ENCODE results near the gene KCNS3. TPM values are rescaled to one million over a fixed set of nuclear protein-coding genes. Genes with fewer than 3 reads are reported as not detected.

The KCNS3 gene
- polyA plus RNA-seq, 1 of the 3 experiments (the other 2 are of a cell fraction), result 0.07 TPM

DNA sequence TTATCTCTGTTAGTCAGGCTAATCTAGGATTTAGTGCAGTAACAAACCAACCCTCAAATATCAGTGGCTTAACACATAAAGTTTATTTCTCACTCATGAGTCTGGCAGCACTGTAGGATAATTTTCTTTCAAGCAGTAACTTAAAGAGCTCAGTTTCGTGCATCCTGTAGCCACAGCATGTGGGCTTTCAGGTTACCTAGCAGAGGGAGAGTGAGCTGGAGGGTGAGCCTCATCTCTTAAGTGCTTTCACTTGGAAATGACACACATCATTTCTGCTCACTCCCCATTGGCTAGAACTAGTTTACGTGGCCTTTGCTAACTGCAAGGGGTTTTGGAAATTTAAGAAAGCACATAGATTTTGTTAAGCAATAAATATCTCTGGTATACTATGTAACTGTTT is 96.9 kb downstream of the KCNS3 start:
- CTCF ChIA-PET, result interaction anchor here (1.1 kb wide), 1 partner anchor 47 kb away, joined by 3 read pairs; no protein-coding TSS in a partner anchor
- H3K9ac ChIP-seq, result no peak overlapping the region
- H3K79me2 ChIP-seq (ENCODE audit: insufficient read depth), result no peaks in the 10 kb centered on the region
- POLR2A ChIA-PET, result no interaction called here
- H3F3A ChIP-seq (replicated peaks; ENCODE audit: insufficient read depth), result no peaks in the 10 kb centered on the region
- H3K9me3 ChIP-seq, result no peaks in the 10 kb centered on the region
- no peak overlapping the region for H3K27ac ChIP-seq (ENCODE audit: low read depth in 2 of 2, low read length in 1 of 2)
- no peak overlapping the region for H2AFZ ChIP-seq (ENCODE audit: low read depth)
- no peak overlapping the region for H3K4me3 ChIP-seq (ENCODE audit: low read depth in 2 of 2, low read length in 1 of 2)
- H3K9me2 ChIP-seq, result no peaks in the 10 kb centered on the region
- H4K20me1 ChIP-seq (ENCODE audit: insufficient read depth), result no peaks in the 10 kb centered on the region
- TF ChIP-seq SMC3 (IDR thresholded peaks at IDR 0.05; ENCODE audit: low read depth, low read length) (no peak), USF1 (IDR thresholded peaks at IDR 0.05; ENCODE audit: borderline replicate concordance, low read depth) (no peak), FOXM1 (IDR thresholded peaks at IDR 0.05; ENCODE audit: low read depth) (no peak), MXI1 (IDR thresholded peaks at IDR 0.05; ENCODE audit: low read depth, low read length) (no peak), EZH2phosphoT487 (IDR thresholded peaks at IDR 0.05; ENCODE audit: borderline replicate concordance, low read depth) (no peak), RXRA (IDR thresholded peaks at IDR 0.05; ENCODE audit: borderline replicate concordance, low read depth) (no peak), USF2 (IDR thresholded peaks at IDR 0.05; ENCODE audit: borderline replicate concordance, low read depth, low read length) (no peak), MEF2A (IDR thresholded peaks at IDR 0.05; ENCODE audit: borderline replicate concordance, low read depth) (no peak), YY1 (IDR thresholded peaks at IDR 0.05; ENCODE audit: low read depth) (no peak), NFIC (IDR thresholded peaks at IDR 0.05; ENCODE audit: borderline replicate concordance) (no peak)
- no peaks in the 10 kb centered on the region for H3K27me3 ChIP-seq (ENCODE audit: insufficient read depth)
- no peaks in the 10 kb centered on the region for H3K4me1 ChIP-seq (ENCODE audit: control insufficient read depth in 1 of 2, insufficient read depth in 2 of 2, low read depth in 1 of 2, low read length in 1 of 2)
- no peaks in the 10 kb centered on the region for H3K36me3 ChIP-seq (replicated peaks in 1 of 2; ENCODE audit: control insufficient read depth in 1 of 2, insufficient read depth in 2 of 2, low read length in 1 of 2)
- no peak for DNase-seq
- 15% methylated on average over 2 of the region's 2 CpGs for WGBS (ENCODE audit: low lambda C conversion rate)
- H3K4me2 ChIP-seq, result no peak overlapping the region

- Histone ChIP-seq H3K4me1 (ENCODE audit: control insufficient read depth in 1 of 2, insufficient read depth in 2 of 2, low read depth in 1 of 2, low read length in 1 of 2) (no peaks in the 10 kb centered on the region), H3K9ac (no peak overlapping the region), H3K9me3 (no peaks in the 10 kb centered on the region), H3F3A (replicated peaks; ENCODE audit: insufficient read depth) (no peaks in the 10 kb centered on the region), H3K9me2 (no peaks in the 10 kb centered on the region), H4K20me1 (ENCODE audit: insufficient read depth) (no peaks in the 10 kb centered on the region), H3K27ac (ENCODE audit: low read depth in 2 of 2, low read length in 1 of 2) (no peak overlapping the region), H3K27me3 (ENCODE audit: insufficient read depth) (no peaks in the 10 kb centered on the region), H3K4me3 (ENCODE audit: low read depth in 2 of 2, low read length in 1 of 2) (no peak overlapping the region), H3K79me2 (ENCODE audit: insufficient read depth) (no peaks in the 10 kb centered on the region), H3K4me2 (no peak overlapping the region), H2AFZ (ENCODE audit: low read depth) (no peak overlapping the region), H3K36me3 (replicated peaks in 1 of 2; ENCODE audit: control insufficient read depth in 1 of 2, insufficient read depth in 2 of 2, low read length in 1 of 2) (no peaks in the 10 kb centered on the region)
- 34% methylated on average over 6 of the region's 6 CpGs for WGBS (ENCODE audit: low lambda C conversion rate)
- DNase-seq, result no peak
- ChIA-PET POLR2A (no interaction called here), CTCF (interaction anchor here (0.9 to 1.0 kb wide), 2 partner anchors 21 to 173 kb away, joined by 3 to 4 read pairs; no protein-coding TSS in a partner anchor)
- TF ChIP-seq SIN3A (IDR thresholded peaks at IDR 0.05; ENCODE audit: borderline replicate concordance, low read depth, low read length), result no peak
- TF ChIP-seq RFX5 (IDR thresholded peaks at IDR 0.05; ENCODE audit: low read length), result no peak
- no peak for TF ChIP-seq NFIC (IDR thresholded peaks at IDR 0.05; ENCODE audit: borderline replicate concordance)
- no peak for TF ChIP-seq SMC3 (IDR thresholded peaks at IDR 0.05; ENCODE audit: low read depth, low read length)
- TF ChIP-seq RAD21 (IDR thresholded peaks at IDR 0.05; ENCODE audit: low read length), result no peak
- TF ChIP-seq TEAD4 (IDR thresholded peaks at IDR 0.05; ENCODE audit: borderline replicate concordance, insufficient read depth), result no peak
- TF ChIP-seq MAX (IDR thresholded peaks at IDR 0.05; ENCODE audit: low read depth), result no peak
- TF ChIP-seq, protein P1, sequence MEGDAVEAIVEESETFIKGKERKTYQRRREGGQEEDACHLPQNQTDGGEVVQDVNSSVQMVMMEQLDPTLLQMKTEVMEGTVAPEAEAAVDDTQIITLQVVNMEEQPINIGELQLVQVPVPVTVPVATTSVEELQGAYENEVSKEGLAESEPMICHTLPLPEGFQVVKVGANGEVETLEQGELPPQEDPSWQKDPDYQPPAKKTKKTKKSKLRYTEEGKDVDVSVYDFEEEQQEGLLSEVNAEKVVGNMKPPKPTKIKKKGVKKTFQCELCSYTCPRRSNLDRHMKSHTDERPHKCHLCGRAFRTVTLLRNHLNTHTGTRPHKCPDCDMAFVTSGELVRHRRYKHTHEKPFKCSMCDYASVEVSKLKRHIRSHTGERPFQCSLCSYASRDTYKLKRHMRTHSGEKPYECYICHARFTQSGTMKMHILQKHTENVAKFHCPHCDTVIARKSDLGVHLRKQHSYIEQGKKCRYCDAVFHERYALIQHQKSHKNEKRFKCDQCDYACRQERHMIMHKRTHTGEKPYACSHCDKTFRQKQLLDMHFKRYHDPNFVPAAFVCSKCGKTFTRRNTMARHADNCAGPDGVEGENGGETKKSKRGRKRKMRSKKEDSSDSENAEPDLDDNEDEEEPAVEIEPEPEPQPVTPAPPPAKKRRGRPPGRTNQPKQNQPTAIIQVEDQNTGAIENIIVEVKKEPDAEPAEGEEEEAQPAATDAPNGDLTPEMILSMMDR (IDR thresholded peaks at IDR 0.05), result no peak
- TF ChIP-seq ELF1 (IDR thresholded peaks at IDR 0.05), result no peak
- TF ChIP-seq, protein P2, sequence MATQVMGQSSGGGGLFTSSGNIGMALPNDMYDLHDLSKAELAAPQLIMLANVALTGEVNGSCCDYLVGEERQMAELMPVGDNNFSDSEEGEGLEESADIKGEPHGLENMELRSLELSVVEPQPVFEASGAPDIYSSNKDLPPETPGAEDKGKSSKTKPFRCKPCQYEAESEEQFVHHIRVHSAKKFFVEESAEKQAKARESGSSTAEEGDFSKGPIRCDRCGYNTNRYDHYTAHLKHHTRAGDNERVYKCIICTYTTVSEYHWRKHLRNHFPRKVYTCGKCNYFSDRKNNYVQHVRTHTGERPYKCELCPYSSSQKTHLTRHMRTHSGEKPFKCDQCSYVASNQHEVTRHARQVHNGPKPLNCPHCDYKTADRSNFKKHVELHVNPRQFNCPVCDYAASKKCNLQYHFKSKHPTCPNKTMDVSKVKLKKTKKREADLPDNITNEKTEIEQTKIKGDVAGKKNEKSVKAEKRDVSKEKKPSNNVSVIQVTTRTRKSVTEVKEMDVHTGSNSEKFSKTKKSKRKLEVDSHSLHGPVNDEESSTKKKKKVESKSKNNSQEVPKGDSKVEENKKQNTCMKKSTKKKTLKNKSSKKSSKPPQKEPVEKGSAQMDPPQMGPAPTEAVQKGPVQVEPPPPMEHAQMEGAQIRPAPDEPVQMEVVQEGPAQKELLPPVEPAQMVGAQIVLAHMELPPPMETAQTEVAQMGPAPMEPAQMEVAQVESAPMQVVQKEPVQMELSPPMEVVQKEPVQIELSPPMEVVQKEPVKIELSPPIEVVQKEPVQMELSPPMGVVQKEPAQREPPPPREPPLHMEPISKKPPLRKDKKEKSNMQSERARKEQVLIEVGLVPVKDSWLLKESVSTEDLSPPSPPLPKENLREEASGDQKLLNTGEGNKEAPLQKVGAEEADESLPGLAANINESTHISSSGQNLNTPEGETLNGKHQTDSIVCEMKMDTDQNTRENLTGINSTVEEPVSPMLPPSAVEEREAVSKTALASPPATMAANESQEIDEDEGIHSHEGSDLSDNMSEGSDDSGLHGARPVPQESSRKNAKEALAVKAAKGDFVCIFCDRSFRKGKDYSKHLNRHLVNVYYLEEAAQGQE (IDR thresholded peaks at IDR 0.05; ENCODE audit: low read depth, low read length), result no peak
Measured at GRCh38 chr2:17976871-17977746, 98.6 kb downstream of the KCNS3 start.
